ENCODE results near the gene KIAA1328.

Gene KIAA1328

DNA sequence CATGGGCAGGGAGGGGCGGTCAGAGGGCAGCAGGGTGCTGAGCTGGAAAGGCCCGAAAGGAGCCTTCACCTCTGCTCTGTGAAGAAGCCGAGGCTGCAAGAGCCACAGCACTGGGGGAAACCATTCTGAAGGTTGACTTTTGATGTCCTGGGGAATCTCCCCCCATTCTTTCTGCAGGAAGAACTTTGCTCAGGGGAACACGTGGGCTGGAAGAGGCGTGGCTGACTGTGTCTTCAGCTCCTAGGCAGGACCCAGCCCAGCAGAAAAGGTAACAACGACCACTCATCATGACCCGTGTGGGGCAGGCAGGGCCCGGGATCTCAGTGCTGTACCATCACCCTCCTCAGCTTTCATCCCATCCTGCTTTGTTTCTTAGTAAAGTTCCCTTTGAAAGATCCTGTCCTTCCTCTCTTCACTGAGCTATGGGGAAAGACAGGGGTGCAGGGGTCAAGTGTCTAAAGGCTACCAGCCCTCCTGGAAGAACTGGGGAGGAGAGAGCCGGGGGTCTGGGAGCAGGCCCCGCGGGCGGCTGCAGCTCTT is 424.0 kb downstream of the KIAA1328 start:
- no peak for DNase-seq (ENCODE audit: low read depth in 2 of 2)

DNA sequence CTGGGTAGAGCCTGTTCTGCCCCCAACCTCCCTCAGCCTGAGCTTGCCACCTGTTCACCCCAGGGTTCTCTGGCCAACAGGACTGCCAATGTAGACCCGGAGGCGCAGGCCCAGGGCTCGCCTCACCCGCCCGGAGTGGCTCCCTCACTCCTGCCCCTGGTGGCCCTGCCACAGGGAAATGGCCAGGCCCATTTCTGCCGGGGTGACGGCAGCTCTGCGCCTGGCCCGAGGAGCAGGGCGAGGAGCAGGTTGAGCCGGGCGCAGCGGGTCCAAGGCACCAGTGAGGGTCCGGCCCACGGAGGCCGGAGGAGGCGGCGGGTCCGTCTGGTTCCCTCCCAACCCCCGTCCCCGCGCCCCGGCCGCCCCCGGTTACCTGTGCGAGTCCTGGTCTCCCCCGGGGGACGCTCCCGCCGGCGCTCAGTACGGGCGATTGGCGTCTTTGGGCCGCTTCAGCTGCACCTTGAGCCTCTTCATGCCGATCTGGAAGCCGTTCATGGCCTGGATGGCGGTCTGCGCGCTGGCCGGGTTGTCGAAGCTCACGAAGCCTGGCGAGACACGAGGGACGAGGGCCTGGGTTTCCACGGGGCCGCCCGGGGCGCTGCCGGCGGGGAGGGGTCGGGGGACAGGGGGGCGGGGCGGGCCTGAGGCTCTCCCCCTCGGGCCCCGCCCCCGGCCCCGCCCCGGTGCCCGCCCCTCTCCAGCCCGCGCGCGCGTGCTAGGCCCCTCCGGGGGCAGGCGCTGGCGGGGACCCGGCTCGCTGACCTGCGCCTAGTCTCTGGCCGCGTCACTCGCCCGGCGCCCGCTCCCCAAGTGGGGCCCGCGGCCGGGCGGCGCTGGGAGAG is 424.7 kb downstream of the KIAA1328 start:
- no peak for DNase-seq (ENCODE audit: low read depth in 2 of 2)

GRCh38 chr18:37254236-37254754 is 425.4 kb downstream of the KIAA1328 start:
- DNase-seq (ENCODE audit: low read depth in 2 of 2), result no peak

DNA sequence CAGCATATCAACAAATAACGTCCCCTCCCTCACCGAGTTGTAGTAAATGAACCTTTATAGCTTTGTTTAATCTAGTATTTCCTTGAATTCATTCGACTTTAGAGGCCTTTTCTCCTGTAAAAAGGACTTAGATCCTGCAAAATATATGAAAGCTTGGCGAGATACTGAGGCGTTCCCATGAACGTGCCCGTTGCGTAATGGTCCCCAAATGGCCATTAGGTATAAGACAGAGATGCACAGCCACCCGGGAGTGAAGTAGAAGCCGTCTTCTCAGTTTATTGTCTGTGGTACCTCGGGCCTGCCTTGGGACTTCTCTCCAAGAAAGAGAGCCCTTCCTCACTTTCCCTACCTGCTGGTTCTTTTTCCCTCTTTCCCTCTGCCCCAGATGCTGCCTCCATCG is 426.0 kb downstream of the KIAA1328 start:
- no peak for DNase-seq (ENCODE audit: low read depth in 2 of 2)

DNA sequence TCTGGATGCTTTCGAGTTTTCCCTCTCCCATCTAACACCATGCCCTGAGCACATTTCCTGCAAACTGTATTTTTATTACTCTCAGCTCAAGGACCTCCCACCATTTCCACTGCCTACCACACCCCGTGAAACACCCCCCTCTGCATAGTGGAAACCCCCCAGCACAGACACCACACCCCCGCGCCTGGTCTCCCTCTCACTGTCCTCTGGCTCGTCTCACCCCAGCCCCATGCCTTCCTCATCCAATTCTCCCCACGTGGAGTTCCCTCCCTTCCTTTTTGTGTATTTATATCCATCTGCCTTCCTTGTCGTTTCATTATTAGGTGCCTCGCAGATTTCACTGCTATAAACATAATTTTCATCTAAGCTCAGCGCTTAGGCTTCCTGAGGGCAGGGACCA is 429.2 kb downstream of the KIAA1328 start:
- no peak for DNase-seq (ENCODE audit: low read depth in 2 of 2)

GRCh38 chr18:37258819-37259218 is 429.9 kb downstream of the KIAA1328 start:
- DNase-seq (ENCODE audit: low read depth in 2 of 2), result no peak

GRCh38 chr18:37259711-37260110 is 430.8 kb downstream of the KIAA1328 start:
- DNase-seq (ENCODE audit: low read depth in 2 of 2), result no peak

DNA sequence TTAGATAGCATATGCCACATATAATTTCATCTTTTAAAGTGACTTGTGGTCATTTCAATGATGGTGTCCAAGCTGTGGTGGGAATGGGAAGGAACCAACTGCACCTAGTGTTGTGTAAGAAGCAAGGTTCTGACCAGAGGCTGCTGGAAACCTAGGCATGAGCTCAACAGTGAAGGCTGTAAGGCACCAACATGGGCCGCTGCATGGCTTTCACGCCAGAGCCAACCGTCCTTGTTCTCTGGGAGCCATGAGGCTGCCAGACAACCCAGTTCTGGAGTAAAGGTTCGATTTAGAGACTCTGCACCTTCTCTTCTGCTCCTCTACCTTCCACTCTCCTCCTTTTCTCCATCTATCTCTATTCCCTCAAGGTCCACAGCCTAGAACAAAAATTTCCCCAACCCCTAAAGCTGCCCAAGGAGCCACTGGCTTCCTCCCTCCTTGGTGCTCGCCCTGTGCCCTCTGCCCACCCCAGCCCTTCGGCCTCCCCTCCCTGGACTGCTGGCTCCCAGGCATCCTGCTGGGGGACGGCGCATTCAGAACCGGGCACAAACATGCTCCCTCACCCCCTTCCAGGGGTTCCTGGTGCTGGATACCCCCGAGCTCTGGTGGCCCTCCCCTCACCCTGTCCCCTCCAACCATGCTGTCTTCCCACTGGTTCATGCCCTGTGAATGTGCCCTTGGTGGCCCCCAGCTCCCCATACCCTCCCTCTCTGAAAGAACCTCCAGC is 431.6 kb downstream of the KIAA1328 start:
- DNase-seq (ENCODE audit: low read depth in 2 of 2), result no peak

DNA sequence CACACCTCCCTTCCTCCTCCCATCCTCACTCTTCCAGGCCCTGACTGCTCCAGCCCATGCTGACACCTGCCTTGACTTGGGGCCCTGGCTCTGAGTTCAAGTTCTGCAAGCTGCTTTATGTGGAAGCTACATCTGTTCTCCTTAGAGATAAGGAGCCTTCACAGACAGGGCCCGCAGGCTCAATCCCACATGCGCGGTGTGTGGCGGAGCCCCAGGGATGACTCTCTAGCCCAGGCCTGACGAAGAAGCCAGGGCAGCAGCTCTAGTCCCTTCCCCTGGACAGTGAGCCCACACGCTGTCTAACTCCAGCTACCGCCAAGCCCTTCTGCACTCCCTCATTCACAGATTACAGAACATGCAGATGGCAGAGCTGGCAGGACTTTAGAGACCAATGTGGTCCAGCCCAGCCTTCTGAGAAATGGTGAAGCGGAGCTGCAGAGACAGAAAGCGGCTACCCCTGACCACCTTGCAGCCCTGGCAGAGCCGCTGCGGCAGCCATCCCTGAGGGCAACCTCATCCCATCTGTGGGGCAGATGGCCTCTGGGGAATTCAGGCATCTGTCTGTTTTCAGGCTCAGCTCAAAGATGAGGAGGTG is 432.4 kb downstream of the KIAA1328 start:
- no peak for DNase-seq (ENCODE audit: low read depth in 2 of 2)

- no peak for DNase-seq (ENCODE audit: low read depth in 2 of 2)
Measured at GRCh38 chr18:37261988-37262387, 433.1 kb downstream of the KIAA1328 start.

DNA sequence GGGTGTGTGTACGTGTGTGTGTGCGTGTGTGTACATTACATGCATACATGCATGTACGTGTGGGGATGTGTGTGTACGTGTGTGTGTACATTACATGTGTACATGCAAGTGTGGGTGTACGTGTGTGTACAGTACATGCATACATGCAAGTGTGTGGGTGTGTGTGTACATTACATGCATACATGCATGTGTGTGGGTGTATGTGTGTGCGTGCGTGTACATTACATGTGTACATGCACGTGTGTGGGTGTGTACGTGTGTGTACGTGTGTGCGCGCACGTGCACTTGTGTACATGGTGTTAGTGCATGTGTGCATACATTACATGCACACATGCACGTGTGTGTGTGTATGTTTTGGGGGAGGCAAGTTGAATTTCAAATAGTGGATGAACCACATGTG is 436.0 kb downstream of the KIAA1328 start:
- no peak for DNase-seq (ENCODE audit: low read depth in 2 of 2)

DNA sequence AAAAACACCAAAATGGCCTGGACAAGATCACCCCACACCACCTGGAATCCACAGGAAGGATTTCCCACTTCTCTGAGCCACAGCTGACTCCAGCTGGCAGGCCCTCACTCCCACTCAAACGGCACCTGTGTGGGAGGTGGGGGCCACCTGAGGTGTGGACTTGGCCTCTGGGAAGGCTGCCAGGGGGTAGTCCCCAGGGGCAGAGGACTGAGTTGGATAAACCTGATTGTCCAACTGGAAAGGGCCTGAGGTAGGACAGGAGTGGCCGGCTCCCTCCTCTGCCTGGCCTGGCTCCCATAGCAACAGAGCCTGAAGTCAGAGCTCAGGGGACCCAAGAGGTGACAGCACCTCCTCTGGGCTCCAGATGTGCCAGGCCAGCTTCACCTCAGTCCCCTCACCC is 436.5 kb downstream of the KIAA1328 start:
- no peak for DNase-seq (ENCODE audit: low read depth in 2 of 2)

- DNase-seq (ENCODE audit: low read depth in 2 of 2), result no peak
Measured at GRCh38 chr18:37266290-37266689, 437.4 kb downstream of the KIAA1328 start.

DNA sequence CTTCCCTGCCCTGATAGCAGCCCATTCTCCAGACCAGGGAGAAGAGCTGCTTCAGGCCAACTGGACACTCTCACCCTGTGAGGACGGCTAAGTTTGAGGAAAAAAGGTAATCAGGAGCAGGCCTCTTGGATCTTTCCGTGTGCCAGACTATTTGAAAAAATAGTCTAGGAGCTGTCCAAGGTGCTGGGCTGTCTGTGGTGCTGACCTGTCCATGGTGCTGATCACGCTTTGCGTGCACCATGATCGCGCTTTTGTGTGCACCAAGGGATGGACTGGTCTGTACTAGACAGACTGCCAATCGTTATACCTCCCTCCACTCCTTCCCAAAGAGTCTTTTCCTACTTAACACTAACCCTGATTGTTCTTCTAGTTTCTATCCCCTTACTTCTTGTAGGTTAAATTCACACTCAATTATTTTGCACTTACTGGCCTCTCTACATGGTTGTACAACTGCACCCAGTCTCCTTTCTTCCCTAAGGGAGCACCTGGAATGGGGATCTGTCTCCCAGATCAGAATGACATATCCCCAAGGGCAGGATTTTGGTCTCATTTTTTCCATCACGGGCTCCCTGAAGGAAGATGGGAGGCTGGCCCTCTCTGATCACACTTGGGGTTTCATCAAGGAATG is 441.2 kb downstream of the KIAA1328 start:
- DNase-seq (ENCODE audit: low read depth in 2 of 2), result no peak

DNA sequence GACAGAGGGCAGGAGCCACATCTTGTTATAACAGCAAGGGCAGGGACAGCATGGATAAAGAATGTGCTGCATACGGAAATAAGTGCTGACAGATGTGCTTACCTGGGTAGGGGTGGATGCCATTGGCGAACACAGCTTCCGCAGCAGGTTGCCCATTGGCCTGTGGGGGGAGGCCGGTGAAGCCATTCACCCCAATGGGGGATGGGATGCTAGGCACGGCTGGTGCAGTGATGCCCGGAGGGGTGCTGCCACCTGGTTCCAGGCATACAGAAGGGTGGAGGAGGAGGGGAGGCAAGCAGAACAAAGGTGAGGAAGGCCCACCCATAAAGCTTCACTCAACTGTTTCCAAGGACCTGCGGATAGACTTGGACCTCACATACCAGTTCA is 441.7 kb downstream of the KIAA1328 start:
- no peak for DNase-seq (ENCODE audit: low read depth in 2 of 2)

- no peak for DNase-seq (ENCODE audit: low read depth in 2 of 2)
Measured at GRCh38 chr18:37272226-37272625, 443.3 kb downstream of the KIAA1328 start.

- no peak for DNase-seq (ENCODE audit: low read depth in 2 of 2)
Measured at GRCh38 chr18:37272841-37273240, 443.9 kb downstream of the KIAA1328 start.

GRCh38 chr18:37274309-37275236 is 445.6 kb downstream of the KIAA1328 start:
- DNase-seq (ENCODE audit: low read depth in 2 of 2), result no peak

DNA sequence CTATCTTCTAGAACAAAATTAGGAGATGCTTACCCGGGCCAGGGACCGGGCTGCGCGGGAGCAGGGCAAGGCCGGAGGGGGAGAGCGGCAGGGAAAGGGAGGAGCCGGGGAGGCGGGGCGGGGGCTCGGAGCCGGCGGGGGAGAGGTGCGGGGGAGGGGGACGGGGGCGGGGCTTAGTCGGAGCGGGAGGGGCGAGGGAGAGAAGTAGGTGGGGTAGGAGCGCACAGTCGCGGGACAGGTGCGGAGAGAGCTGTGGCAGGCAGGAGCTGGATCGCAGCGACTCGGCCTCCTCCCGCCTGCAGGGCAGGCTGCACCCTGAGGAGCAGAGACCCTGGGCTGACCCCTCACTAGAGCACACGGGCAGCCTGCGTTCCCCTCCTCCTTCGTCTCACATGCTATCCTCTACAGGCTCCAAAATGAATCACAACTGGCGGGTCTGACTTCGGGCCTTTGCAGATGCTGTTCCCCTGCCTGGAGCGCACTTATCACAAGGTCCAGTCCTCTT is 446.4 kb downstream of the KIAA1328 start:
- DNase-seq (ENCODE audit: low read depth in 2 of 2), result no peak

DNA sequence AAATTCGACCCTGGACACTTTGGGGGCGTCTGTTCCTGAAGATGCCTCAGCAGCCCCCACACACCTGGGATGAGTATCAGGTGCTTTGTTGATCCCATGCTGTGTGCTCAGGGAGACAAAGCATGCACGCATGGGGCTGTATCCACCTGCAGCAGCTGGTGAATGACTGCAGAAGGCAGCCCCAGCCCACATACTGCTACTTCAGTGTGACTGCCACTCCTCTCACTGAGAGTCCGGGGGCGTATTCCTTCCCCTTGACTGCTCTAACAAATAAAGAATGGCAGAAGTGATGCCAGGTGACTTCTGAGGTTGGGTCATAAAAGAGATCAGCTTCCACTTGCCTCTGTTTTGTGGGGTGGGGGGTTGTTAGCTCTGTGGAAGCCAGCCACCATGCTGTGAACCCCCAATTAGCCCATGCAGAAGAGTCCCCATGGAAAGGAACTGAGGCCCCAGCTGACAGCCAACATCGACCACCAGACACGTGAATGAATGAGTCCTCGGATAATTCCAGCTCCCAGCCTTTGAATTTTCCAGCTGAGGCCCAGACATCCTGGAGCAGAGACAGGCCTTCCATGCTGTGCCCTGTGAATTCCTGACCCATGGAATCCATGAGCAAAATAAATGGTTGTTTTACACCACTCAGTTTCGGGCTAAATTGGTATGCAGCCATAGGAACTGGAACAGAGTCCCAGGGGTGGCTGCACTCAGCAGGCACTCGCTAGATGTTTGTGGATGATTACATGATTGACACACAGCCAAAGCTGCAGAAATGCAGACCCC is 447.4 kb downstream of the KIAA1328 start:
- no peak for DNase-seq (ENCODE audit: low read depth in 2 of 2)
